ENCODE data around the gene STK25. TPM values are rescaled to one million over a fixed set of nuclear protein-coding genes. Genes with fewer than 3 reads are reported as not detected.

STK25 gene
- total and polyA plus RNA-seq, 2 donors (not counting 3 experiments of a cell fraction or from before 2014, with no cell fraction given) = 286 to 715 TPM

GRCh38 chr2:241478166-241478565 is 30.2 kb downstream of the STK25 start:
- H4K20me1 ChIP-seq (replicated peaks; ENCODE audit: control insufficient read depth, extremely low read depth, insufficient read depth, low read length) = no peaks in the 10 kb centered on the region
- H3K4me3 ChIP-seq (replicated peaks in 1 of 3; ENCODE audit: insufficient read depth in 1 of 3, low read depth in 1 of 3, low read length in 3 of 3) = no peak overlapping the region
- CTCF ChIA-PET = interaction anchor here (0.5 kb wide), 1 partner anchor 1005 kb away, joined by 3 read pairs; no protein-coding TSS in a partner anchor
- H3K27me3 ChIP-seq (ENCODE audit: control insufficient read depth in 2 of 2, insufficient read depth in 2 of 2, low read length in 2 of 2) = no peaks in the 10 kb centered on the region
- no peak overlapping the region for H3K9ac ChIP-seq (replicated peaks; ENCODE audit: extremely low read depth, insufficient read depth, low read length)
- dilution Hi-C loops (cut with MboI; ENCODE audit: extremely low pct_ligation_motif_present, low sequenced_read_pairs) = no loop called here
- FAIRE-seq (no peak), DNase-seq (ENCODE audit: low read depth, low spot score) (no peak)
- TF ChIP-seq MAX (IDR thresholded peaks at IDR 0.05; ENCODE audit: insufficient read depth, insufficient read length) (no peak), FOS (IDR thresholded peaks at IDR 0.05; ENCODE audit: borderline replicate concordance, insufficient read depth, low read length) (no peak), EZH2 (IDR thresholded peaks at IDR 0.05; ENCODE audit: borderline replicate concordance, low read depth, low read length, severe bottlenecking) (no peak), GATA2 (IDR thresholded peaks at IDR 0.05; ENCODE audit: insufficient read depth, insufficient read length, low read depth, low read length) (no peak), POLR2AphosphoS5 (IDR thresholded peaks at IDR 0.05; ENCODE audit: insufficient read depth, low read depth, low read length) (no peak), MYC (IDR thresholded peaks at IDR 0.05; ENCODE audit: low read depth, low read length) (no peak), JUN (IDR thresholded peaks at IDR 0.05; ENCODE audit: borderline replicate concordance, insufficient read depth, insufficient read length, low read depth) (no peak), POLR2A (IDR thresholded peaks at IDR 0.05; ENCODE audit: low read depth, low read length) (no peak)
- TF ChIP-seq, protein P1, sequence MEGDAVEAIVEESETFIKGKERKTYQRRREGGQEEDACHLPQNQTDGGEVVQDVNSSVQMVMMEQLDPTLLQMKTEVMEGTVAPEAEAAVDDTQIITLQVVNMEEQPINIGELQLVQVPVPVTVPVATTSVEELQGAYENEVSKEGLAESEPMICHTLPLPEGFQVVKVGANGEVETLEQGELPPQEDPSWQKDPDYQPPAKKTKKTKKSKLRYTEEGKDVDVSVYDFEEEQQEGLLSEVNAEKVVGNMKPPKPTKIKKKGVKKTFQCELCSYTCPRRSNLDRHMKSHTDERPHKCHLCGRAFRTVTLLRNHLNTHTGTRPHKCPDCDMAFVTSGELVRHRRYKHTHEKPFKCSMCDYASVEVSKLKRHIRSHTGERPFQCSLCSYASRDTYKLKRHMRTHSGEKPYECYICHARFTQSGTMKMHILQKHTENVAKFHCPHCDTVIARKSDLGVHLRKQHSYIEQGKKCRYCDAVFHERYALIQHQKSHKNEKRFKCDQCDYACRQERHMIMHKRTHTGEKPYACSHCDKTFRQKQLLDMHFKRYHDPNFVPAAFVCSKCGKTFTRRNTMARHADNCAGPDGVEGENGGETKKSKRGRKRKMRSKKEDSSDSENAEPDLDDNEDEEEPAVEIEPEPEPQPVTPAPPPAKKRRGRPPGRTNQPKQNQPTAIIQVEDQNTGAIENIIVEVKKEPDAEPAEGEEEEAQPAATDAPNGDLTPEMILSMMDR (IDR thresholded peaks at IDR 0.05; ENCODE audit: extremely low read depth in 1 of 2, insufficient read depth in 1 of 2, low read depth in 1 of 2, low read length in 2 of 2) = no peak
- no TSS peak for BruUV-seq (replicated peaks)
- POLR2A ChIA-PET = no interaction called here
- H3K9me3 ChIP-seq (replicated peaks; ENCODE audit: control insufficient read depth, insufficient read depth, low read length) = no peaks in the 10 kb centered on the region
- H3K9me1 ChIP-seq (replicated peaks; ENCODE audit: control insufficient read depth, extremely low read depth, insufficient read depth, low read length) = no peaks in the 10 kb centered on the region
- H2AFZ ChIP-seq (ENCODE audit: low read depth, low read length) = no peak overlapping the region
- intact Hi-C loops (cut with micrococcal nuclease) = no loop called here
- no peaks in the 10 kb centered on the region for H3K4me1 ChIP-seq (ENCODE audit: control insufficient read depth, extremely low read depth, insufficient read depth, low read length)
- no peaks in the 10 kb centered on the region for H3K79me2 ChIP-seq (ENCODE audit: control insufficient read depth, insufficient read depth, low read length)
- no peak overlapping the region for H3K4me2 ChIP-seq (ENCODE audit: insufficient read depth, low read length)
- H3K36me3 ChIP-seq (ENCODE audit: control insufficient read depth in 2 of 2, extremely low read depth in 1 of 2, insufficient read depth in 2 of 2, low read length in 2 of 2) = no peaks in the 10 kb centered on the region
- no peak overlapping the region for H3K27ac ChIP-seq (ENCODE audit: insufficient read depth, low read depth, low read length)
